Stimulated activated CD8-positive, alpha-beta memory T cell treated with anti-CD3 and anti-CD28 coated beads, Interleukin-12 subunit alpha, Interleukin-12 subunit beta, amount 100 ng/mL, for 4 hours (primary cell): ENCODE data around the gene ANK2.
"Not testable (repeated sequence)": the region's sequence is repeated elsewhere in the genome, so short reads cannot be mapped to it uniquely, and the experiment has no call there.

ENCODE experiments used
- DNase-seq: peaks from one replicate; pipeline ENCODE4 v3.0.0-alpha.2; 2020; ENCODE audit warnings: low read depth

ANK2 gene

DNA sequence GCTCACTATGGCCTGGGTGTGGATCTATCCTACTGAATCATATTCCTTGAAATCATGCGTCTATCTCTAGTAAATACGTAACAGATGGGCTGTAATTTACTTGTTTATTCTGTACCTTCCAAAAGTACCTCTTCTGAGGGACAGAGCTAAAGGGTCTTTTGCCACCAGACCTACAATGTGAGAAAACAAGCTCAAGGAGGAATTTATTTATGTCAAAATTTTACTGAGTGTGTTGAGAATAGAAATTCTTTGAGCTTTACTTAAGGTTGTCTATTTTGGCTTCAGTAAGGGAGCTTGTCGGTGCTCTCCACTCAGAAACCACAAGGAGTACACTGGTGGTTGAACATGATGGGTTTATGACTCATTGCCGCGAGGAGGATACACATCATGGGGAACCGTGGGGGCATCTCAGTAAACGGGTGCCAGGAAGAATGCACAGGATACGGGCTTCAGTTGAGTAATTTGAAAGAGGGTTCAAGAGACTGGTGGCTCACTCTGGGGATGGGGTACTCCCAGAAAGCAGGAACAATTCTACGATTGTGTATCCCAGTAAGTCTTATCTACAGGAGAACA, 3.0 kb downstream of the ANK2 start:
- DNase-seq, result no peak

- no peak for DNase-seq
Measured at GRCh38 chr4:113053883-113054282, 4.4 kb downstream of the ANK2 start.

DNA sequence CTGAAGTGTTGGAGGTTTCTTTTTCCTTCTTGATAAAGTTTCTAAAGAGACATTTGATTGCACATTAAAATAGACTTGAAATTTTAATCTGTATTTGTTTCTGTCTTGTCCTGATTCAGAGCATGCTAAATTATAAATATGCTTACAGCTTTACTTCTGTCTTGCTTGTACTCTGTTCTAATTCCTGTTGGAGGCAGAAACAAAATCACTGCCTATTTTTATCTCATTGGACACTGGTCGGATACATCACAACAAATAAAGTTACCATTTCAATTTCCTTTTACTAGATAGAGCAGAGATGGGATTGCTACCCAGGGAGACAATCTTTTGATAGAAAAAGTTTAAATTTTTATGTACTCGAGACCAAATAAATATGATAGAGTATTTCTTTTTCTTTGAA, 6.9 kb downstream of the ANK2 start:
- no peak for DNase-seq

GRCh38 chr4:113057891-113058290, 8.4 kb downstream of the ANK2 start:
- DNase-seq, result no peak

GRCh38 chr4:113059449-113060182, 10.2 kb downstream of the ANK2 start:
- DNase-seq, result no peak

DNA sequence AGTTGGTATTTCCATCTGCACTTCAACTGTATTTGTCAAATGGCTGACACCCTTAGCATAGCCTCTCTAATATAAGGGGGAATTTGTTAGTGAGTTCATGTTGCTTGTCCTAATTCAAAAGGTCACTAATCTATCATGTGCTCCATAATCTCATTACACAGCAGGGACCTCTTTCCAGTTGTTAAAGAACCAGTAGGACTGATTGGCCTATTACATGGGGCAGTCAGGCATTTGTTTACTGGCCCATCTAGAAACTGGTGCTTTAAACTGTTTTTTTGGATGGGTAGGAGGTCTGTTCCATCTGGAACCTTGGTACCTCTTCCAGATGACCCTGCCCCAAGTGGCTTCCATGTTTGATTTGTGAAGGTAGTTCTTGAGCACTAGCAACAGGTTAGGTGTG, 11.4 kb downstream of the ANK2 start:
- DNase-seq, result no peak

DNA sequence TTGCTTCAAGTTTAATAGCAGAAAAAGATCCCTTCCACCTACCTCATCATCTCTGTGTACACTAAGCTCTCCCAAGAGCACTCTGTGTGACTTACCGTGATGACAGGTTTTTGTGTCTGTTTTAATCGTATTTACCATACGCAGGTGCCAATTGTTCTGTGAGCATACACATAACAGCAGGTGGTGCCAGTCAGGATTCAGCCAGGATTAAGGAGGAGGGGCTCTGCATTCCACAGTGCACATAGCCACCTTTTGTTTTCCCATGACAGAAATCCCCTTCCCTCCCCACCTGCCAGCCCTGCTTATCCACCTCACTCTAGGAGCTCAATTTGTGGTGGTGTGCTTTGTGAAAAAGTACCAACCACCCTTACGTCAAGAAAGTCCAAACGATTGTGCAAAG, 14.8 kb downstream of the ANK2 start:
- DNase-seq, result no peak

DNA sequence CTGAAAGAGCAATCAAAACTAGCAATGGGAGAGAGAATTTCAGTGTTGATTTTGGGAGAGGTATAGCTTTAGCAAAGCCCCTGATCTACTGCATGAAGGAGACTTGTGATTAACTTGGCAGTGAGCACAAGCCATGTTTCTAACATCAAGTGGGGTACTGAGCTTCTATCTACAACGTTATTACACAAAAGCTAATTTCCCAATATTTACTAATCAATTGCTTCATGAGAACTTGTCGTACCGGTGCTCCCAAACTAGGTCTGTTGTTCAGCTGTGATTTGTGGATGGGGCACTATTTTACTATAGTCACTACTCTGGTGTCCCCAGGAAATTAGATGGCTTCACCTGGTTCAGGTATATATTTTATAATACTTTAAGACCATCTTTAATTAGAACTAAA, 16.2 kb downstream of the ANK2 start:
- DNase-seq, result no peak

- not testable (repeated sequence) for DNase-seq
Measured at GRCh38 chr4:113068771-113069170, 19.3 kb downstream of the ANK2 start.

DNA sequence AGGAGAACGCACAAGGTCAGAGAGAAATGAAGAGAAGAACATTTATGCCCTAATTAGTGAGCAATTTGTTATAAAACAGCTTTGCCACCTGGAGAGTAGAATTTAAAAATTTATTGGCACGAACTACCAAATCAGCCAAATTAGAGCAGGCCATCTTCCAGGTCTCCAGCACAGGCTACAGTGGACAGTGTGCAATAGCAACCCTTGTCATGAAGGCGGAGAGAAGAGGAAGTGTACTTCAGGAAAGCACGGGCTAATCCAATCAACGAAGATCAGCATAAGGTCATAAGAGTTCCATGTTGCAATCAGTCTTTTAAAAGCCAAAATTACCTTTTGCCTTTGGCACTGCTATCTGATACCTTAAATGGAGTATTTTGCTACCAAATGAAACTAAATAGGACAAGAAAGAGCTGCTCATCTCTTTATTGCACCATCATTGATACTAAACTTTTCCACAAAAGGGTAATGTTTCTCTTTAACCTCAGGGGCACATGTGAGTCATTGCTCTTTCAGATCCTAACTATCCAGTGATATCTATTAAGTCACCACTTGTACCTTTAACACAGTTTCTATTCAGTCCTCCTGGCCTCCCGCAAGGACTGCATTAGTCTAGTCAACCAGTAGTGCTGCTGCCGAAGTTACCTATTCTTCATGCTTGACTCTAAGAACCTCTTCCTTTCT, 19.9 kb downstream of the ANK2 start:
- DNase-seq, result no peak

DNA sequence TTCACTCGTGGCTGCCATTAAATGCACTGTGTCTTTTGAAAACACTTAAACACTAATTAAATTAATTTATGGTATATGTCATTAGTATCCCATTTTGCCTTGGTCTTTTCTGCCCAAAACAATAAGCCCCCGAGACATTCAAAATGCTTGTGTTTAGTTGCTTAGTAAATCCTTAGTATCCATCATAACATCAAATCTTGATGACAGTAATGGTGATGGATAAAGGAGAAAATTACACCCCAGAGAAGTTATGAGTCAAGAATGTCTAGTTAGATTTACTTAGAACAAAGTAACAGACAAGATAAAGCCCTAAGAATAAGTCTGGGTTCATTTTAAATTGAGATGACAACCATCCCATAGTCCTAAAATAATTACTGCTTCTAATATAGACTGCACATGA, 21.3 kb downstream of the ANK2 start:
- DNase-seq, result no peak

GRCh38 chr4:113071274-113071673, 21.8 kb downstream of the ANK2 start:
- DNase-seq, result no peak

DNA sequence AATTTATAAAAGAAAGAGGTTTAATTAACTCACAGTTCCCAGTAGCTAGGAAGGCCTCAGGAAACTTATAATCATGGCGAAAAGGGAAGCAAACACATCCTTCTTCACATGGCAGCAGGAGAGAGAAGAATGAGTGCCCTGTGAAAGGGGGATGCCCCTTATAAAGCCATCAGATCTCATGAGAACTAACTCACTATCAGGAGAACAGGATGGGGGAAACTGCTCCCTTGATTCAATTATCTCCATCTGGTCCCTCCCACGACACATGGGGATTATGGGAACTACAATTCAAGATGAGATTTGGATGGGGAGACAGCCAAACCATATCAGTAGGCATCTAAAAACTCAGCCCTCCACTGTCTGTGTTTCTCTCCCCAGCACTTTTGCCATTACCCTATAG, 22.4 kb downstream of the ANK2 start:
- no peak for DNase-seq

- DNase-seq, result no peak
Measured at GRCh38 chr4:113073451-113074005, 24.1 kb downstream of the ANK2 start.

- no peak for DNase-seq
Measured at GRCh38 chr4:113077575-113077974, 28.1 kb downstream of the ANK2 start.

DNA sequence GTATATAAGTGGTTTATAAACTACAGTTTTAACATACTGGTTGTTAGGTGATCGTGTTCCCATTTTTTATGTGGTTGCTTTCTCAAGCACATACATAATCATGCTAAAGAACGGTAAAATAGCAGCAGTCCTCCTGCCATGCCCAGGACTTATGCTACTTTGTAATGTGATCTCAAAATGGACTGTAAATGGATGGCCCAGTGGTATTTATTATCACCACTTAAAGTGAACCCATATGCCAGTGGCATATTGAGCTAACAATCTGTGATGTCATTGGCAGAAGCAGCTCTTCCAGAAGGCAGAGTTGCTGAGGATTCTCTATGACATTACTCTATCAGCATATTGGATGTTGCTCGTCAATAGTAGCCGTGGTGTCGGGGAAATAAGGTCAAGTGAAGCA, 28.6 kb downstream of the ANK2 start:
- DNase-seq, result no peak

GRCh38 chr4:113080050-113080449, 30.6 kb downstream of the ANK2 start:
- DNase-seq, result no peak

DNA sequence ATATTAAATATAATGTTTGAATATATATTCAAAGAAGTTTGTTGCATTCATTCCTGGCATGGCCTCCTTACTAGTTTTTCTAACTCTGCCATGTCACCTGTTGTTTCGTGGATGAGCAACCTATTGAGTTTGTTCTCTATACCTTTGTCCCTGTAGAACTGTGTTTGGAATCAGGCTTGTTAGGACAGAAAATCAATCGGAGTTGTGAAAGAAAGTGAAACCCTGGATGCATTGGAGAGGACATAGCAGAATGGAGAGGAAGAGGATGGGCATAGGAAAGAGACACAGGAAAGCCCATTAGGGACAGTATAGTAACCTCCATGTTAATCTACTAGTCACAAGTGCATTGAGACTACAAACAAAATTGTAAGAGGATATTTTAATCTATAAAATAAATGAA, 31.2 kb downstream of the ANK2 start:
- DNase-seq, result no peak

DNA sequence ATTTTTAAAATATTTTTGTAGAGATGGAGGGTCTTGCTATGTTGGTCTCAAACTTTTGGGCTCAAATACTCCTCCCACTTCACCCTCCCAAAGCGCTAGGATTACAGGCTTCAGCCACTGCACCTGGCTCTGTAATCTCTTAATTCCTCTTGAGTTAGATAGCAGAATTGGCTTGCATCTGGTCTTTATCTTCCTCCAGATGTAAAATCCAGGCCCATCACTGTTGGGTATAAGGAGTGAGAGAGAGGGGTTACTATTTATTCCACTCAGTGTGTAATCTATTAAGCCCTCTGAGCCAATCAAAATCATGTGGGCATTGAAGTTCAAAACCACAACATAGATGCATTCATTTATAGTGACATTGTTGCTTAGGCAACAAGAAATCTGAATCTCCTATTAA, 33.9 kb downstream of the ANK2 start:
- no peak for DNase-seq

- no peak for DNase-seq
Measured at GRCh38 chr4:113086172-113086695, 36.8 kb downstream of the ANK2 start.

DNA sequence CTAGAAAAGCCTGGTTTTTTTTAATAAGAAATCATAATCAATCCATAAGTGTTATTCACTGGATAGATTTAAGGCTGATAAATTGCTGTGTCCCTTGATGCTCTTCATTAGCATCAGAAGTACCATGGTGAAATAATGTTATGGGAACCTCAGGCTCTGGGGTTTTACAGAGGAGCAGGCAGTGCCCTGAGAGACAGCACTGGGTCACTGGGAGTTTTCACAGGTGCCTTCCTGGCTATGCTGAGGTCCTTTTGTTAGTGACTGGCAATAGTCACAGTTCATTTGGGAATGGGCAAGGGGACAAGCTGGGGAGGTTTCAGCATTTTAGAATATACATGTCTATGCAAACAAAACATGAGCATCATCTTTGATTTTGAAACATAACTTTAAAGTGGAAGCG, 38.6 kb downstream of the ANK2 start:
- no peak for DNase-seq

GRCh38 chr4:113090954-113091353, 41.5 kb downstream of the ANK2 start:
- DNase-seq, result no peak

DNA sequence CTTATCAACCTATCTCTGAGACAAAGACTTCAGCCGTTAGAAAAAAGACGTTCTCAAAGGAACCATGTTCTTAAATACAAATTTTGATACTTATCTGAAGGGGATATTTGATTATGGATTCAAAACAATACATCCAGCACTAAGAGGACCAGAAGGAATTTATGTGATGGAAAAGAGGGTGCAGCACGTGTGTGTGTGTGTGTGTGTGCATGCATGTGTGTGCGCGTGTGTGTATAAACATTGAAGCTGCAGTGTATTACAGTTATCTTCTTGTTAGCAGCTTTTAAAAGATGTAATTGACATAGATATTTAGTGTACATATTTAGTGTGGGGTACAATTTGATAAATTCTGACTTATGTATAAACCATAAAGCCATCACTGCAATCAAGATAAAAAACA, 44.9 kb downstream of the ANK2 start:
- no peak for DNase-seq
